ENCODE measurements around the gene APOL3. TPM values are rescaled to one million over a fixed set of nuclear protein-coding genes. Genes with fewer than 3 reads are reported as not detected.
A peak's percentile ranks its signal among the peaks of the same experiment; 100 is the strongest.

The APOL3 gene
- total and polyA plus RNA-seq, 2 of the 13 experiments (the other 11 are each of a cell fraction or from before 2014, with no cell fraction given), result 3.8 to 5.4 TPM

DNA sequence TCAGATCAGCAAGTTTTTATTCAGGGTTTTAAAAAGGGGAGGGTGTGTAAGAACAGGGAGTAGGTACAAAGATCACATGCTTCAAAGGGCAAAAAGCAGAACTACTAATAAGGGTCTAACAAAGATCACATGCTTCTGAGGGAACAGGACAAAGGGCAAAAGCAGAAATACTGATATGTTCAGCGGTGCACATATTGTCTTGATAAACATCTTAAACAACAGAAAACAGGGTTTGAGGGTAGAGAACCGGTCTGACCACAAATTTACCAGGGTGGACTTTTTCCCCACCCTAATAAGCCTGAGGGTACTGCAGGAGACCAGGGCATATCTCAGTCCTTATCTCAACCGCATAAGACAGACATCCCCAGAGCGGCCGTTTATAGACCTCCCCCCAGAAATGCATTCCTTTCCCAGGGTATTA lies 48.9 kb upstream of the APOL3 start (continued):
- TF ChIP-seq, protein P1, sequence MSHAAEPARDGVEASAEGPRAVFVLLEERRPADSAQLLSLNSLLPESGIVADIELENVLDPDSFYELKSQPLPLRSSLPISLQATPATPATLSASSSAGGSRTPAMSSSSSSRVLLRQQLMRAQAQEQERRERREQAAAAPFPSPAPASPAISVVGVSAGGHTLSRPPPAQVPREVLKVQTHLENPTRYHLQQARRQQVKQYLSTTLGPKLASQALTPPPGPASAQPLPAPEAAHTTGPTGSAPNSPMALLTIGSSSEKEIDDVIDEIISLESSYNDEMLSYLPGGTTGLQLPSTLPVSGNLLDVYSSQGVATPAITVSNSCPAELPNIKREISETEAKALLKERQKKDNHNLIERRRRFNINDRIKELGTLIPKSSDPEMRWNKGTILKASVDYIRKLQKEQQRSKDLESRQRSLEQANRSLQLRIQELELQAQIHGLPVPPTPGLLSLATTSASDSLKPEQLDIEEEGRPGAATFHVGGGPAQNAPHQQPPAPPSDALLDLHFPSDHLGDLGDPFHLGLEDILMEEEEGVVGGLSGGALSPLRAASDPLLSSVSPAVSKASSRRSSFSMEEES (CRISPR knock-in tag; IDR thresholded peaks at IDR 0.05), result peak; percentile 69; the same call in 1 of the 2 replicates
- TF ChIP-seq, protein P2, sequence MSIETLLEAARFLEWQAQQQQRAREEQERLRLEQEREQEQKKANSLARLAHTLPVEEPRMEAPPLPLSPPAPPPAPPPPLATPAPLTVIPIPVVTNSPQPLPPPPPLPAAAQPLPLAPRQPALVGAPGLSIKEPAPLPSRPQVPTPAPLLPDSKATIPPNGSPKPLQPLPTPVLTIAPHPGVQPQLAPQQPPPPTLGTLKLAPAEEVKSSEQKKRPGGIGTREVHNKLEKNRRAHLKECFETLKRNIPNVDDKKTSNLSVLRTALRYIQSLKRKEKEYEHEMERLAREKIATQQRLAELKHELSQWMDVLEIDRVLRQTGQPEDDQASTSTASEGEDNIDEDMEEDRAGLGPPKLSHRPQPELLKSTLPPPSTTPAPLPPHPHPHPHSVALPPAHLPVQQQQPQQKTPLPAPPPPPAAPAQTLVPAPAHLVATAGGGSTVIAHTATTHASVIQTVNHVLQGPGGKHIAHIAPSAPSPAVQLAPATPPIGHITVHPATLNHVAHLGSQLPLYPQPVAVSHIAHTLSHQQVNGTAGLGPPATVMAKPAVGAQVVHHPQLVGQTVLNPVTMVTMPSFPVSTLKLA (IDR thresholded peaks at IDR 0.05), result 0 out of 2 replicates have a peak, but pooled peaks have one; percentile 13

DNA sequence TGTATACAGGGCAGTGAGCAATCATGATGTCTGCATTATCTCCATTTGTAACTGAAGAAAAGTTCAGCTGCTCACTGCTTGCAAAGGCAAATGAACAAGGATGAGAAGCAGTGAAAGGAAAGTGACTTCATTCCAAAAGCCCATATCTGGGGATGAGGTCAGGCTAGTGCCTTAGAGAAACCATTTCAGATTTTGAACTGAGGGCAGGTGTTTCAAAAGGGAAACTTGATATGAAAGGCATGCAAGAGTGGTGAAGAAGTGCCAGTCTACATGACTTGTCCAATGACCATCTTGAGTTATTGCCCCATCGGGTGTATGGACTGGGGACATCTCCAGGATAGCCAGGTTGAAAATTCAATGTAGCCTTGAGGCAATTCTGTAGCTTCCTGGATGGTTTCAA lies 48.4 kb upstream of the APOL3 start:
- Histone ChIP-seq H3K27ac (ENCODE audit: extremely low read length, insufficient read depth, low read length) (no peak overlapping the region), H3K79me2 (ENCODE audit: insufficient read depth, low read length) (no peaks in the 10 kb centered on the region), H3K4me2 (ENCODE audit: low read depth, low read length) (no peak overlapping the region), H3K9me3 (ENCODE audit: low read length) (no peaks in the 10 kb centered on the region), H3K9ac (ENCODE audit: insufficient read depth, low read depth, low read length) (no peak overlapping the region), H3K4me1 (ENCODE audit: insufficient read depth, low read length) (peaks cover 97% of the 10 kb centered on the region), H3K27me3 (ENCODE audit: control insufficient read depth in 1 of 2, insufficient read depth in 2 of 2, low read length in 2 of 2) (no peaks in the 10 kb centered on the region; a peak in 1 of 5 replicates), H3K4me3 (replicated peaks in 1 of 3; ENCODE audit: insufficient read depth in 1 of 3, low read depth in 2 of 3, low read length in 3 of 3) (no peak overlapping the region), H4K20me1 (ENCODE audit: insufficient read depth, low read length) (no peaks in the 10 kb centered on the region), H3K36me3 (replicated peaks in 1 of 2; ENCODE audit: control insufficient read depth in 1 of 2, insufficient read depth in 2 of 2, low read length in 2 of 2) (no peaks in the 10 kb centered on the region), H2AFZ (ENCODE audit: low read length) (no peak overlapping the region)
- BruUV-seq (replicated peaks), result no TSS peak
- in situ Hi-C loops (cut with HindIII; ENCODE audit: extremely low pct_ligation_motif_present, low pct_unique_long_range_greater_than_20kb), result no loop called here
- WGBS (ENCODE audit: low lambda C conversion rate), result 58% methylated on average over 1 of the region's 1 CpG
- ATAC-seq, result no peak
- ChIA-PET POLR2A (interaction anchor here (1.0 kb wide), 1 partner anchor 52 kb away, joined by 3 read pairs; no protein-coding TSS in a partner anchor), CTCF (ENCODE audit: low intra/inter-chr PET ratio, low total read pairs) (no interaction called here)
- TF ChIP-seq SP2 (CRISPR knock-in tag; IDR thresholded peaks at IDR 0.05), result no peak
- no peak for TF ChIP-seq SOX6 (IDR thresholded peaks at IDR 0.05)
- TF ChIP-seq SOX6 (CRISPR knock-in tag; IDR thresholded peaks at IDR 0.05), result 0 out of 2 replicates have a peak, but pooled peaks have one; percentile 0
- FAIRE-seq, result no peak
- no peak for DNase-seq (ENCODE audit: low spot score)
- intact Hi-C loops (cut with micrococcal nuclease; ENCODE audit: unreplicated experiment), result no loop called here

All from HepG2 (cell line).